Sigmoid colon (tissue), 4 donors: ENCODE measurements around the gene ABCA1.

Source experiments
- EP300 ChIP-seq, 4 donors: sonication (generic); formaldehyde crosslinking; IDR thresholded peaks; one replicate each; pipeline ENCODE4 v1.6.1; 2017; ENCODE audit warnings: antibody characterized with exemption in 4 of 4
- POLR2A ChIP-seq, 2 donors: fragments of 450-650 bp; IDR thresholded peaks; one replicate each; pipeline ENCODE4 v1.6.1; 2016; ENCODE audit warnings: antibody characterized with exemption in 2 of 2, mild to moderate bottlenecking in 2 of 2, moderate library complexity in 2 of 2
- POLR2AphosphoS5 ChIP-seq, 4 donors: sonication (generic); formaldehyde crosslinking; IDR thresholded peaks; one replicate each; pipeline ENCODE4 v1.6.1; 2017; ENCODE audit warnings: antibody characterized with exemption in 4 of 4
- TF ChIP-seq, protein P1 (sequence below), 4 experiments: fragments of 450-650 bp in 3 of 4; fragments of 200-600 bp in 1 of 4; IDR thresholded peaks; one replicate each; pipeline ENCODE4 v1.5.1; 2016 to 2019; ENCODE audit warnings: antibody characterized with exemption in 4 of 4, mild to moderate bottlenecking in 3 of 4, moderate library complexity in 2 of 4

DNA sequence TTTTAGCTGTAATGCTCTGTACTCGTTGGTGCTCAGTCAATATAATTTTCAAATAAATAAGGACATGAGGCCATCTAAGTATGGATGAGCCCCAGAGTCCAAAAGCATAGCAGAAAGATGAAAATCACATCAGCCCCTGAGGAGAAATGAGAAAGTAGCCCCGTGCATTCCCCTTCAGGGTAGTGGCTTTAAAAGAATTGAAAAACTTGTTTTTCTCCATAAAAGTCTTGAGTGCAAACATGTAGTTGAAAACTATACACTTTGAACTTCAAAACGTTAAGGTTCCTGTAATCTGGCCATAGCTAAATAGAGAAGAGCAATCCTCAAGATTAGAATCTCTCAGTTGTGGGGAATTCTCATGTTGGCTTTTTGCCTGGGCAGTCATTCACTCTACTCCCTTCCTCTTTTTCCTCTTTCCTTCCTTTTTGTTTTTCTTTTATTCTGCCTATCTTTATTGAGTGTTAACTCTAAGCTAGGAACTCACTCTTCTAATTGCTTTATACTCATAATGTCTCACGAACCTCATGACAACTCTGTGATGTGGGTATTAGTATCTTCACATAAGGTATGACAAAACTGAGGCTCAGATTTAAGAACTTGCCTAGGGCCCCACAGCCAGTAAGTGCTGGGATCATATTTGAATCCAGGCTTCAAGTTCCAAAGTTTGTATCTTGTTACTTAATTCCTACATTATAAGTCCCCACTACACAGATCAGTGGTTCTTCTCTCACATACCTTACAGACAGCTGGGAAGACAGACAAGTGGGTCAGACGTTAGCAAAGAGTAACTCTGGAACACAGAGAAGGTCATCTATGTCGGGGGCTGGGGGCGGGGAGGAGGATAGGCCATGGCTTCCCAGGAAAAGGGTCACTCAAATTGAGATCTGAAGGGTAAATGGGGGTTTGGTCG, 46.4 kb upstream of the ABCA1 start:
- TF ChIP-seq, protein P1, sequence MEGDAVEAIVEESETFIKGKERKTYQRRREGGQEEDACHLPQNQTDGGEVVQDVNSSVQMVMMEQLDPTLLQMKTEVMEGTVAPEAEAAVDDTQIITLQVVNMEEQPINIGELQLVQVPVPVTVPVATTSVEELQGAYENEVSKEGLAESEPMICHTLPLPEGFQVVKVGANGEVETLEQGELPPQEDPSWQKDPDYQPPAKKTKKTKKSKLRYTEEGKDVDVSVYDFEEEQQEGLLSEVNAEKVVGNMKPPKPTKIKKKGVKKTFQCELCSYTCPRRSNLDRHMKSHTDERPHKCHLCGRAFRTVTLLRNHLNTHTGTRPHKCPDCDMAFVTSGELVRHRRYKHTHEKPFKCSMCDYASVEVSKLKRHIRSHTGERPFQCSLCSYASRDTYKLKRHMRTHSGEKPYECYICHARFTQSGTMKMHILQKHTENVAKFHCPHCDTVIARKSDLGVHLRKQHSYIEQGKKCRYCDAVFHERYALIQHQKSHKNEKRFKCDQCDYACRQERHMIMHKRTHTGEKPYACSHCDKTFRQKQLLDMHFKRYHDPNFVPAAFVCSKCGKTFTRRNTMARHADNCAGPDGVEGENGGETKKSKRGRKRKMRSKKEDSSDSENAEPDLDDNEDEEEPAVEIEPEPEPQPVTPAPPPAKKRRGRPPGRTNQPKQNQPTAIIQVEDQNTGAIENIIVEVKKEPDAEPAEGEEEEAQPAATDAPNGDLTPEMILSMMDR (IDR thresholded peaks at IDR 0.05) = no peak
- TF ChIP-seq POLR2A (IDR thresholded peaks at IDR 0.05) (no peak), POLR2AphosphoS5 (IDR thresholded peaks at IDR 0.05) (no peak), EP300 (IDR thresholded peaks at IDR 0.05) (no peak)
